Prostate gland (tissue), 2 donors: ENCODE data around the gene RNF213. TPM values are rescaled to one million over a fixed set of nuclear protein-coding genes. Genes with fewer than 3 reads are reported as not detected.

Experiments used
- DNase-seq: peaks from one replicate; pipeline ENCODE4 v3.0.0-alpha.2; 2019; ENCODE audit warnings: low spot score
- H3K27ac ChIP-seq, 2 donors: fragments of 200-600 bp; sonication (generic); 2 replicates each; pipeline ENCODE4 v1.5.1; 2017 to 2019
- H3K27me3 ChIP-seq: fragments of 200-600 bp; sonication (generic); replicated peaks from 2 replicates; pipeline ENCODE4 v1.5.1; 2019; ENCODE audit not compliant: insufficient read depth
- H3K36me3 ChIP-seq, 2 donors: fragments of 200-600 bp; sonication (generic); 1 replicate in 1 of 2; 2 replicates in 1 of 2; pipeline versions ENCODE4 v1.5.1 to v1.8.1; 2017 to 2019
- H3K4me1 ChIP-seq: fragments of 200-600 bp; sonication (generic); replicated peaks from 2 replicates; pipeline ENCODE4 v1.5.1; 2019
- H3K4me3 ChIP-seq, 2 donors: fragments of 200-600 bp; sonication (generic); 2 replicates each; pipeline ENCODE4 v1.5.1; 2017 to 2019
- H3K9me3 ChIP-seq: fragments of 200-600 bp; sonication (generic); 2 replicates; pipeline ENCODE4 v1.5.1; 2017
- CTCF ChIP-seq, 4 experiments: fragments of 200-600 bp in 2 of 4; fragments of 450-650 bp in 2 of 4; sonication (generic) in 2 of 4; IDR thresholded peaks; 1 replicate in 3 of 4; 2 replicates in 1 of 4; pipeline ENCODE4 v1.5.1; 2016 to 2019; ENCODE audit warnings: antibody characterized with exemption in 4 of 4, mild to moderate bottlenecking in 2 of 4, moderate library complexity in 2 of 4
- POLR2A ChIP-seq: fragments of 450-650 bp; IDR thresholded peaks from one replicate; pipeline ENCODE4 v1.6.1; 2016; ENCODE audit warnings: antibody characterized with exemption, mild to moderate bottlenecking
- POLR2AphosphoS5 ChIP-seq: sonication (generic); formaldehyde crosslinking; IDR thresholded peaks from one replicate; pipeline ENCODE4 v1.6.1; 2017; ENCODE audit warnings: antibody characterized with exemption
- whole genome bisulfite sequencing: methylation state at CpG from one replicate; pipeline ENCODE4 v1.1.5; 2018; 5-methylcytosine and 5-hydroxymethylcytosine counted together
- intact Hi-C: fragments of 100-400 bp; cut with DNase I; formaldehyde crosslinking; loops from one replicate; pipeline ENCODE4 v1.14.2; 2022
- total RNA-seq, 2 donors: library from RNA; depleted of rRNA; stranded (reverse); fragments of >200 nt; gene quantifications; one replicate each; pipeline ENCODE4 v1.1.0, GENCODE V29; 2016

RNF213 gene
- total RNA-seq, 2 donors from 2014 or later: 57.7 to 112 TPM

- no peak for TF ChIP-seq CTCF (IDR thresholded peaks at IDR 0.05)
- TF ChIP-seq POLR2A: no peak
- no peak for TF ChIP-seq POLR2AphosphoS5
- Histone ChIP-seq H3K4me1 (no peaks in the 10 kb centered on the region), H3K4me3 (no peak overlapping the region), H3K27me3 (no peaks in the 10 kb centered on the region), H3K9me3 (no peaks in the 10 kb centered on the region), H3K27ac (no peak overlapping the region), H3K36me3 (peaks cover 7 to 26% of the 10 kb centered on the region in 2 donors)
- 89% methylated on average over 22 of the region's 22 CpGs for WGBS
- intact Hi-C loops: no loop called here
- DNase-seq: no peak
Measured at GRCh38 chr17:80389011-80389995, 128.7 kb downstream of the RNF213 start.

GRCh38 chr17:80393241-80393890 lies 132.7 kb downstream of the RNF213 start:
- WGBS: 34% methylated on average over 15 of the region's 15 CpGs
- H3K27ac ChIP-seq: peak overlapping the region; percentile 6 to 12
- no peak for TF ChIP-seq POLR2A
- TF ChIP-seq POLR2AphosphoS5: peak; percentile 63
- no peak for TF ChIP-seq CTCF (IDR thresholded peaks at IDR 0.05)

GRCh38 chr17:80393961-80394360 lies 133.3 kb downstream of the RNF213 start:
- Histone ChIP-seq H3K4me3 (no peak overlapping the region), H3K27me3 (no peaks in the 10 kb centered on the region), H3K9me3 (no peaks in the 10 kb centered on the region), H3K36me3 (peaks cover 0 to 5% of the 10 kb centered on the region in 2 donors), H3K4me1 (no peaks in the 10 kb centered on the region), H3K27ac (peak overlapping the region; percentile 6 to 17)
- no peak for TF ChIP-seq POLR2A
- no peak for TF ChIP-seq CTCF (IDR thresholded peaks at IDR 0.05)
- 32% methylated on average over 4 of the region's 4 CpGs for WGBS
- no peak for DNase-seq
- intact Hi-C loops: no loop called here

More at GRCh38 chr17:80393241-80393890, 132.7 kb downstream of the RNF213 start:
- Histone ChIP-seq H3K27me3 (no peaks in the 10 kb centered on the region), H3K36me3 (peaks cover 0 to 5% of the 10 kb centered on the region in 2 donors), H3K4me1 (no peaks in the 10 kb centered on the region), H3K4me3 (no peak overlapping the region), H3K9me3 (no peaks in the 10 kb centered on the region)
- intact Hi-C loops: no loop called here
- DNase-seq: peak; percentile 23

GRCh38 chr17:80394629-80395216 lies 134.1 kb downstream of the RNF213 start:
- WGBS: 42% methylated on average over 11 of the region's 11 CpGs
- Histone ChIP-seq H3K9me3 (no peaks in the 10 kb centered on the region), H3K4me1 (no peaks in the 10 kb centered on the region), H3K4me3 (no peak overlapping the region), H3K27me3 (no peaks in the 10 kb centered on the region), H3K27ac (peak overlapping the region; percentile 6 to 17), H3K36me3 (peaks cover 0 to 4% of the 10 kb centered on the region in 2 donors)
- no peak for DNase-seq
- no peak for TF ChIP-seq POLR2A
- TF ChIP-seq CTCF (IDR thresholded peaks at IDR 0.05): no peak
- intact Hi-C loops: no loop called here
